GM23338 (cell line): ENCODE results near the gene PTPRN2. TPM values are rescaled to one million over a fixed set of nuclear protein-coding genes. Genes with fewer than 3 reads are reported as not detected.

Source experiments
- ATAC-seq: fragments of 200-7000 bp; cut with Tn5 transposase; 3 replicates; pipeline ENCODE4 v1.9.1; 2020
- DNase-seq: peaks from one replicate; pipeline ENCODE4 v3.0.0-alpha.2; 2015; ENCODE audit warnings: low spot score
- H2AFZ ChIP-seq: fragments of 200-600 bp; sonication (generic); 2 replicates; pipeline ENCODE4 v1.8.0; 2016; ENCODE audit warnings: antibody characterized with exemption, mild to moderate bottlenecking, moderate library complexity
- H3F3A ChIP-seq: fragments of 200-600 bp; sonication (generic); replicated peaks from 2 replicates; pipeline ENCODE4 v1.8.0; 2017; ENCODE audit warnings: antibody characterized with exemption, mixed run types, low read depth
- H3K27ac ChIP-seq: fragments of 200-600 bp; sonication (generic); 2 replicates; pipeline ENCODE4 v1.6.1; 2016; ENCODE audit warnings: low read depth
- H3K27me3 ChIP-seq: fragments of 200-600 bp; sonication (generic); 2 replicates; pipeline ENCODE4 v1.8.0; 2016; ENCODE audit warnings: mild to moderate bottlenecking, mixed run types, moderate library complexity; ENCODE audit not compliant: insufficient read depth
- H3K36me3 ChIP-seq: fragments of 200-600 bp; sonication (generic); 2 replicates; pipeline ENCODE4 v1.8.0; 2016; ENCODE audit warnings: mild to moderate bottlenecking; ENCODE audit not compliant: insufficient read depth
- H3K4me1 ChIP-seq: fragments of 200-600 bp; sonication (generic); 2 replicates; pipeline ENCODE4 v1.8.0; 2016; ENCODE audit warnings: mild to moderate bottlenecking, moderate library complexity; ENCODE audit not compliant: insufficient read depth
- H3K4me2 ChIP-seq: fragments of 200-600 bp; sonication (generic); 2 replicates; pipeline ENCODE4 v1.7.1; 2017; ENCODE audit warnings: mixed run types
- H3K4me3 ChIP-seq: fragments of 200-600 bp; sonication (generic); 2 replicates; pipeline ENCODE4 v1.6.1; 2016; ENCODE audit warnings: mixed run types
- H3K79me2 ChIP-seq: fragments of 200-600 bp; sonication (generic); replicated peaks from 2 replicates; pipeline ENCODE4 v1.8.0; 2017; ENCODE audit warnings: mild to moderate bottlenecking; ENCODE audit not compliant: insufficient read depth
- H3K9me2 ChIP-seq: fragments of 200-600 bp; sonication (generic); 2 replicates; pipeline ENCODE4 v1.8.0; 2017; ENCODE audit not compliant: insufficient read depth
- H4K20me1 ChIP-seq: fragments of 200-600 bp; sonication (generic); replicated peaks from 2 replicates; pipeline ENCODE4 v1.8.0; 2017; ENCODE audit warnings: mild to moderate bottlenecking; ENCODE audit not compliant: insufficient read depth
- H3K27ac Mint-ChIP-seq: 2 replicates; pipeline ENCODE4 v1.8.0; 2020; ENCODE audit warnings: inconsistent platforms, mild to moderate bottlenecking, moderate library complexity, mixed read lengths
- H3K27me3 Mint-ChIP-seq: 3 replicates; pipeline ENCODE4 v1.8.0; 2022; ENCODE audit warnings: low read depth, mild to moderate bottlenecking, moderate library complexity, mixed read lengths, inconsistent platforms; ENCODE audit not compliant: insufficient read depth, poor library complexity
- H3K36me3 Mint-ChIP-seq: 3 replicates; pipeline ENCODE4 v1.8.0; 2021; ENCODE audit warnings: low read depth, mild to moderate bottlenecking, inconsistent platforms, moderate library complexity, mixed read lengths
- H3K4me1 Mint-ChIP-seq: 3 replicates; pipeline ENCODE4 v1.8.0; 2020; ENCODE audit warnings: mild to moderate bottlenecking, inconsistent platforms, mixed read lengths
- H3K4me3 Mint-ChIP-seq: 3 replicates; pipeline ENCODE4 v1.8.0; 2021; ENCODE audit warnings: moderate library complexity, mild to moderate bottlenecking, inconsistent platforms, mixed read lengths
- H3K9me3 Mint-ChIP-seq: 3 replicates; pipeline ENCODE4 v1.8.0; 2020; ENCODE audit warnings: moderate library complexity, mild to moderate bottlenecking, inconsistent platforms, mixed read lengths
- CTCF ChIP-seq, 2 experiments: fragments of 200-600 bp in 1 of 2; sonication (generic) in 1 of 2; conservative IDR thresholded peaks; 2 replicates each; pipeline versions ENCODE4 v1.5.1 to v1.6.1; 2016 to 2017; ENCODE audit warnings: antibody characterized with exemption in 2 of 2, low read depth in 2 of 2, mild to moderate bottlenecking in 2 of 2, moderate library complexity in 1 of 2
- ETS1 ChIP-seq: IDR thresholded peaks from 2 replicates; pipeline ENCODE4 v1.6.1; 2016; ENCODE audit warnings: antibody characterized with exemption
- JUNB ChIP-seq: IDR thresholded peaks from one replicate; pipeline ENCODE4 v1.6.1; 2016; ENCODE audit warnings: antibody characterized with exemption; ENCODE audit not compliant: unreplicated experiment
- STAT1 ChIP-seq: IDR thresholded peaks from one replicate; pipeline ENCODE4 v1.6.1; 2016; ENCODE audit warnings: antibody characterized with exemption; ENCODE audit not compliant: unreplicated experiment
- ZNF114 ChIP-seq: fragments of 250-450 bp; sonication (Bioruptor Pico); IDR thresholded peaks from 2 replicates; pipeline ENCODE4 v1.5.0; 2020; ENCODE audit warnings: mild to moderate bottlenecking, moderate library complexity
- polyA plus RNA-seq: library from polyadenylated mRNA; unstranded; fragments of >200 nt; fragmentation: Nextera tagmentation; extraction: Ambion mirVana; gene quantifications from 2 replicates; pipeline ENCODE4 v1.2.1, GENCODE V29; 2016
- total RNA-seq: library from RNA; depleted of rRNA; stranded (reverse); fragments of >200 nt; shearing (Covaris generic); gene quantifications from 2 replicates; pipeline ENCODE4 v1.2.3, GENCODE V29; 2014

The PTPRN2 gene
- total and polyA plus RNA-seq, 2 experiments from 2014 or later: 0.87 to 4.0 TPM

- no peaks in the 10 kb centered on the region for H3K36me3 ChIP-seq
- no peak overlapping the region for H2AFZ ChIP-seq
- Mint-ChIP-seq H3K4me1 (no peaks in the 10 kb centered on the region), H3K27me3 (peaks cover 12% of the 10 kb centered on the region), H3K36me3 (peaks cover 68% of the 10 kb centered on the region), H3K27ac (no peak overlapping the region), H3K4me3 (no peak overlapping the region), H3K9me3 (peaks cover 96% of the 10 kb centered on the region)
- no peaks in the 10 kb centered on the region for H3F3A ChIP-seq
- H3K4me1 ChIP-seq: no peaks in the 10 kb centered on the region
- no peak for TF ChIP-seq ZNF114 (CRISPR knock-in tag)
- no peaks in the 10 kb centered on the region for H3K79me2 ChIP-seq
- no peaks in the 10 kb centered on the region for H4K20me1 ChIP-seq
- H3K27me3 ChIP-seq: no peaks in the 10 kb centered on the region
- no peak for DNase-seq
- no peak overlapping the region for H3K27ac ChIP-seq
- H3K9me2 ChIP-seq: no peaks in the 10 kb centered on the region
- ATAC-seq: no peak
- H3K4me3 ChIP-seq: no peak overlapping the region
- H3K4me2 ChIP-seq: no peak overlapping the region
Measured at GRCh38 chr7:157832866-157833607, 754.6 kb downstream of the PTPRN2 start.

DNA sequence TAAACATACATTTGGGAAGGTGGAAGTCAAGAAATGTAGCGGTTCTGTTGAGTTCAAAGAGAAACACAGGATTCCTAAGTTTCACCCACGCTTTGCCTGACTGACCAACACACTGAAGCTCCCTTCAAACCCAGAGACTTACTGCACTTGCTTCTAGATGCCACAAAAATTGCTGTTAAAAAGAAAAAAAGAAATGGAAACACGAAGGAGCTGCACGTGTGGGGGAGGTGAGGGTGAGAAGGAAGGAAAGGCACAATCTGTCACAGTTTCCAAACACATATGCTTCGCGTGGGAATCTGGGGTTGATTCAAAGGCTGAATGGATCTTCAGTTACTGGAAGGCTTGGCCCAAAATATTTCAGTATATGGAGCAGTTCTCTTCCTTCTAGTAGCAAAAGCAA lies 755.2 kb downstream of the PTPRN2 start:
- peaks cover 12% of the 10 kb centered on the region for H3K27me3 Mint-ChIP-seq
- ATAC-seq (no peak), DNase-seq (no peak)

More for the DNA sequence above, 755.2 kb downstream of the PTPRN2 start:
- Histone ChIP-seq H3K36me3 (no peaks in the 10 kb centered on the region), H3K9me2 (no peaks in the 10 kb centered on the region), H2AFZ (no peak overlapping the region), H4K20me1 (no peaks in the 10 kb centered on the region), H3K4me2 (no peak overlapping the region), H3K27ac (no peak overlapping the region), H3K27me3 (no peaks in the 10 kb centered on the region), H3F3A (no peaks in the 10 kb centered on the region), H3K4me1 (no peaks in the 10 kb centered on the region), H3K79me2 (no peaks in the 10 kb centered on the region), H3K4me3 (no peak overlapping the region)
- TF ChIP-seq ZNF114 (CRISPR knock-in tag) (no peak), STAT1 (no peak), CTCF (conservative IDR thresholded peaks at IDR 0.05; ENCODE audit: low read depth in 2 of 2) (no peak), ETS1 (no peak), JUNB (no peak)
- peaks cover 98% of the 10 kb centered on the region for H3K9me3 Mint-ChIP-seq
- H3K36me3 Mint-ChIP-seq: peaks cover 65% of the 10 kb centered on the region
- H3K4me3 Mint-ChIP-seq: no peak overlapping the region
- no peaks in the 10 kb centered on the region for H3K4me1 Mint-ChIP-seq
- H3K27ac Mint-ChIP-seq: no peak overlapping the region
